Endothelial cell of umbilical vein (primary cell): ENCODE measurements around the gene DEPDC5.

Source experiments
- CTCF ChIP-seq, 2 donors: IDR thresholded peaks; 1 replicate in 1 of 2; 2 replicates in 1 of 2; pipeline ENCODE4 v1.5.1; 2011; ENCODE audit warnings: low read length in 2 of 2, mild to moderate bottlenecking in 2 of 2, moderate library complexity in 2 of 2, control low read depth in 1 of 2, inconsistent platforms in 1 of 2, low read depth in 1 of 2; ENCODE audit not compliant: insufficient read depth in 1 of 2; ENCODE audit errors: extremely low read depth in 1 of 2
- EZH2 ChIP-seq: IDR thresholded peaks from 2 replicates; pipeline ENCODE4 v1.6.1; 2012; ENCODE audit warnings: borderline replicate concordance, low read depth, mild to moderate bottlenecking, moderate library complexity, low read length, inconsistent platforms; ENCODE audit not compliant: severe bottlenecking
- FOS ChIP-seq: IDR thresholded peaks from 2 replicates; pipeline ENCODE4 v1.6.1; 2011; ENCODE audit warnings: mild to moderate bottlenecking, low read length, moderate library complexity, borderline replicate concordance; ENCODE audit not compliant: insufficient read depth
- GATA2 ChIP-seq: IDR thresholded peaks from 2 replicates; pipeline ENCODE4 v1.7.0; 2011; ENCODE audit warnings: low read depth, mild to moderate bottlenecking, moderate library complexity, mixed read lengths, low read length; ENCODE audit not compliant: insufficient read length, insufficient read depth
- MAX ChIP-seq: IDR thresholded peaks from 2 replicates; pipeline ENCODE4 v1.6.1; 2011; ENCODE audit not compliant: insufficient read depth, insufficient read length
- MYC ChIP-seq: IDR thresholded peaks from one replicate; pipeline ENCODE4 v1.6.1; 2011; ENCODE audit warnings: mild to moderate bottlenecking, low read depth, low read length
- POLR2A ChIP-seq: IDR thresholded peaks from 2 replicates; pipeline ENCODE4 v1.6.1; 2012; ENCODE audit warnings: low read depth, mild to moderate bottlenecking, control low read depth, low read length

GRCh38 chr22:31926969-31927368 is 173.2 kb downstream of the DEPDC5 start:
- TF ChIP-seq CTCF (IDR thresholded peaks at IDR 0.05; ENCODE audit: extremely low read depth in 1 of 2, insufficient read depth in 1 of 2, low read depth in 1 of 2, low read length in 2 of 2) (no peak), MYC (no peak), FOS (no peak), MAX (no peak), EZH2 (no peak), GATA2 (no peak), POLR2A (no peak)
